Stimulated activated CD4-positive, alpha-beta T cell treated with anti-CD3 and anti-CD28 coated beads, Interleukin-2, amount 100 ng/mL, for 24 hours (primary cell): ENCODE measurements around the gene ZNF358.

ENCODE experiments used
- DNase-seq, 2 donors: peaks; one replicate each; pipeline ENCODE4 v3.0.0-alpha.2; 2020

The ZNF358 gene

DNA sequence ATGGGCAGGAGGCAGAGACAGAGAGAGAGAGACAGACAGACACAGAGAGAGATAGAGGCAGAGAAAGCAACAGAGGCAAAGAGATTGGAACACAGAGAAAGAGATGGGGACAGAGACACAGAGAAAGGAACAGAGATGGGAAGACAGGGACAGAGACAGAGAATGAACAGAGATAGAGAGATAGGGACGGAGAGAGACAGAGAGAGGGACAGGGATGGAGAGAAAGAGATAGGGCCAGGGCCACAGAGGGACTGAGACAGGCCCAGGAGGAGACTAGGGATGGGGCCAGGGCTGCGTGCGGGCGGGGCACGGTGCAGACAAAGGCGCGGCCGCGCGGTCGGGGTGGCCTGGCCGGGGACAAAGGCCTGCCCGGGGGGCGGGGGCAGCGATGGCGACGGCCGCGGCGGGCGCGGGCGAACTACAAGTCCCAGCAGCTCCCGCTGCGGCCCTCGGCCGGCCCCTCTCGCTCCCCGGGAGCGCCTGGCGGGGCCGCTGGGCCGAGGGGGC lies at the start of gene ZNF358:
Gene ZNF358 (plus strand): TSS at position 459 of the 507 bp plus-strand sequence. CDS start 3,140 bp downstream, outside the sequence.
- DNase-seq = peak in 1 of 2 donors; percentile 59

DNA sequence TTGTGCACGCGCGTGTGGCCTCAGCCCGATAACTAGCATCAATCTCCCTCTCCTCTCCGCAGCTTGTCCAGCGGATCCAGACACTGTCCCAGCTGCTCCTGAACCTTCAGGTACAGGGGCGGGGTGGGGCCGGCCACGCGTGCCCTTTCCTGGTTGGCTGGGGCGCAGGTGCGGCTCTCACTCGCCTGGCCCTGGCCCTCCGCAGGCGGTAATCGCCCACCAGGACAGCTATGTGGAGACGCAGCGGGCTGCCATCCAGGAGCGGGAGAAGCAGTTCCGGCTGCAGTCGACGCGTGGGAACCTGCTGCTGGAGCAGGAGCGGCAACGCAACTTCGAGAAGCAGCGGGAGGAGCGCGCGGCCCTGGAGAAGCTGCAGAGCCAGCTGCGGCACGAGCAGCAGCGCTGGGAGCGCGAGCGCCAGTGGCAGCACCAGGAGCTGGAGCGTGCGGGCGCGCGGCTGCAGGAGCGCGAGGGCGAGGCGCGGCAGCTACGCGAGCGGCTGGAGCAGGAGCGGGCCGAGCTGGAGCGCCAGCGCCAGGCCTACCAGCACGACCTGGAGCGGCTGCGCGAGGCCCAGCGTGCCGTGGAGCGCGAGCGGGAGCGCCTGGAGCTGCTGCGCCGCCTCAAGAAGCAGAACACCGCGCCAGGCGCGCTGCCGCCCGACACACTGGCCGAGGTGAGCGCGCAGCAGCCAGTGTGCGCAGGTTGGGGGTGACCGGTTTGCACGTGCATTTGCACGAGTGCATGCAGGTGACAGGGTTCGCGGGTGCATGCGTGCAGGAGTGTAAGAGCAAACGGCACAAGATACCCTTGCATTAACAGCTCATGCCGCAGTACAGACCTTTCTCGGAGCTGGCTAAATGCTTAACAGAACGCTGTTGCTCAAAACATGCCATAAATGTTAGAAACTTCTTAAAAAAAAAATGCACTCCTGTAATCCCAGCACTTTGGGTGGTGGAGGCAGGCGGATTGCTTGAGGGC lies 48.6 kb upstream of the ZNF358 start:
- DNase-seq = no peak

DNA sequence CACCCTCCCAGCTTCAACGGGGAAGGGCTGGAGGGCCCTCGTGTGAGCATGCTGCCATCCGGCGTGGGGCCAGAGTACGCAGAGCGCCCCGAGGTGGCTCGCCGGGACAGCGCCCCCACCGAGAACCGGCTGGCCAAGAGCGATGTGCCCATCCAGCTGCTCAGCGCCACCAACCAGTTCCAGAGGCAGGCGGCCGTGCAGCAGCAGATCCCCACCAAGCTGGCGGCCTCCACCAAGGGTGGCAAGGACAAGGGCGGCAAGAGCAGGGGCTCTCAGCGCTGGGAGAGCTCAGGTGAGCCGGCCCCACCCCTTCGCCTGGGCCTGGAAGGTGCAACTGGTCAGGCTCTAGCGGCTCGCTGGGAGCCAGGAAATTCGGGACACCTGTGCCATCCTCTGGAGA lies 47.1 kb upstream of the ZNF358 start:
- DNase-seq = no peak

GRCh38 chr19:7469669-7470285 lies 46.1 kb upstream of the ZNF358 start:
- DNase-seq = no peak

DNA sequence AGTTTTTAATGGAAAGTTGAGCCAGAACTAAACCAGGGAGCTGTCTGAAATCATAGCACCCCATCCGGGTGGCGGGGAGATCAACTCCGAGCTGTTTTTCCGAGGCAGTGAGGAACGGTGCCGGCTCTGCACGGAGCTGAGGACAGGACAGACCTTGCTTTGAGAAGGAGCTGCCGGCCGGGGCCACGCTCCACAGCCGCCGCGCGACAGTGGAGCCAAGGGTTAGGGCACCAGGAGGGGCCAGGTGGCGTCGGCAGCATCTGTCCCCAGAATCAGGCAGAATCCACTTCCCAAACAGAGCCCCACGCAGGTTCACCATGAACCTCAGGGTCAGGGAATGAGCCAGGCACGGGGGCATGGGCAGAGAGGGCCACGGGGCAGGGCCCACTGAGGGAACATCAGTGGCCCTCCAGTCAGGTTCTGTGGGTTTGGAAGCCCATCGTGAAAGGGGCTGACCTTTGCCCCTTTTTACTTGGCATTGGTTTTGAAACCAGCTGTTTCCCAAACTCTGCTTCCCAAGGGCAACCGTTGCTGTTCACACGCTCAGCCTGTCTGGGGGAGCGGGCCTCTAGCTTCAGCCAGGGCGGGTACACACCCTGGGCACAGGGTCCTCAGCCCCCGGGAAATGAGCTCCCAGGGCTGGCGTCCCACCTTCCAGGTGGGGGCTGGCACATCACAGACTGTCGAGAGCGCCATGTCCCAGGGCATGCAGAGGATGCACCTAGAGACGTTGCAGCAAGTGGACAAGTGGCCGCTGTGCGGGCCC lies 45.2 kb upstream of the ZNF358 start:
- no peak for DNase-seq

DNA sequence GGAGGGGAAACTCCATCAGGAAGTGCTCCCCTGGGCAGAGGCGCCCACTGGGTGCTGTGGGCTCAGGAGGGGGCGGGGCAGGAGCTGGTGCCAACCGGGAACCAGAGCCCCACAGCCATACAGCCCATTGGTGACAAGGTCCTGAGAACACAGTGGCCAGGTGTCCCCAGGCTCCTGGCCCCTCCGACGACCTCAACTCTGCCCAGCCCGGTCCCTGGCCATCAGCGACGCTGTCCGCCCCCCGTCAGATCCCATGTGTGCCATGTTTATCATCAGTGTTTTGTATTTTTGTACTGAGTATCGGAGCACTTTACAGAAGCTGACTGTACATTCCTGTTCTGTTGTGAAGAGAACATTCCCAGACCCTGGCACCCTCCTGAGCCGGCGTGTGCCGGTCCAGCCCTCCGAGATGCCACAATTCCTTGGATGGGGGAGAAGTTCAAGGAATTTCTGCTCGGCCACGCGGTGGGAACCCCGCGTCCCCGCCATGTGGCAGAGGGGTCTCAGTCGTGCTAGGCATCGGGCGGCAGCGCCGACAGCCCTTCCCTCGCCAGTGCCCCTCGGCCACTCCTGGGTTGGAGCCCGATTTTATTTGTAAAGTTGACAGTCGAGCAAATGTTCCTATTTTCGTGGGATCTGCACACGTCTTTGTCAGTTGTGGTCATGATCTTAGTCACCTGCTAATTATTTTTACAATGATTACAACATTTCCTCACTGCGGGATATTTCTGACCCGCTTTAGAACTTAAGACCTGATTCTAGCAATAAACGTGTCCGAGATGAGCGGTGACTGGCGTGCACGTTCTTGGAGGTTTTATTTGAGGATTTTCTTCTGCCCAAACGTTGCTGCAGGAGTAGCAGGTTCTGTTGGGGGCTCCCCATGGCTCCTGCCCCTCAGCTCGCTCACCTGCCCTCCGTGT lies 43.9 kb upstream of the ZNF358 start:
- no peak for DNase-seq

- DNase-seq = no peak
Observed at GRCh38 chr19:7475665-7476064, 40.2 kb upstream of the ZNF358 start.

DNA sequence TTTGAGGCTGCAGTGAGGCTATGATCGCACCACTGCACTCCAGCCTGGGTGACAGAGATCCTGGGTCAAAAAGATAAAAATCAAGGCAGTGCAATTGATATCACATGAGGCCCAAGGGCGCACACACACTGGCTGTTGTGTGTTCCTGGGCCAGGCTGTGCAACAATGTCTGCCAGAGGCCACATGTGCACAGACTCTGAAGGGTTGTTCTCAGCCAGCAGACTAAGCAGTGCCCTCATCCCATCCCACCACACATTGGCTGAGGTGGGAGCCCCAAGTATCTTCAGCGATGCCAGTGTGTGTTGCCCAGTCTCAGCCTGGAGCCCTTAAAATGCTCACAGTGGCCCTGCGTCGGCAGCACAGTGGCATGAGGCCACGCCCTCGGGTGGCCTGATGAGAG lies 39.7 kb upstream of the ZNF358 start:
- DNase-seq = no peak

DNA sequence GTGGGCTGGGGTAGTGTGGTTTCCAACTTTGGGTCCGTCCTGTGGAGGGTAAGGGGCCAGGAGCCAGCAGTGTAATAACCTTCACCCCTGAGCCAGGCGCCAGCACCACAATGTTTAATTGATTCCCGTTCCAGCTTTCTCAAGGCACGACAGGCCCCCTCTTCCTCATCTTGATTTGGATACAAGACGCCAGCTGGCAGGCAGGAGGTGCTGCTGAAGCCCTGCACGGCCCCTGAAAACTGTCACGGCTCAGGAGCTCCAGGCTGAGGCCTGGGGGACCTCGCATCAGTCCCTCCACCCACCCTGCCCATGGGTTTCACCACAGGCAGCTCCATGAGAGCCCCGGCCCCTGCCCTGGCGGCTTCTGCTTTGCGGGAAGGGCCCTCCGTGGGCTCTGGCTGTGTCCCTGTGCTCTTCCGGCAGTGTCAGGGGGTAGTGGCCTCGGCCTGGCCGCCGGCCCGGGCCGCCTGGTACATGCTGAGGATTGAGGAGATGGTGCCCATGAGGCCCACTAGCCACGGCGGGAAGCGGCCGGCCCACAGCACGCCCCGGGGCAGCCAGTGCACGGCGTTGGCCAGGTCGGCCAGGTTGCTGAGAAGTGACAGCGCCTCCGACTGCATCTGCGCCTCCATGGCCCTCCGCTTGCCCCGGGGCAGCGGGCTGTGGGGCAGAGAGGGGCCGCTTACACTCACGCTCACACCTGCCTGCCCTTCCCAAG lies 39.0 kb upstream of the ZNF358 start:
- DNase-seq = no peak

DNA sequence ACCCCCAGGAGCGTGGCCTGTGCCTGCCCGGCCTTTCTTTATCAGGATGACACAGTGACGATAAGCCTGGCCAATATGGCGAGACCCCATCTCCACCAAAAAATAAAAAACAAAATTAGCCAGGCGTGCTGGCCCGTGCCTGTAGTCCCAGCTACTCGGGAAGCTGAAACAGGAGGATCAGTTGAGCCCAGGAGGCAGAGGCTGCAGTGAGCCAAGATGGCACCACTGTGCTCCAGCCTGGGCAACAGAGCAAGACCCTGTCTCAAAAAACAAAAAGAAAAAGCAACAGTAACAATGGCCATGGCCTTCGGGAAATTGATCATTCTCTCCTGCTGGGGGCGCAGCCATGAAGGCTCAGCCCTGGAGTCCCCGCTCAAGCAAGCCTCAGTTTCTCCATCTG lies 38.1 kb upstream of the ZNF358 start:
- DNase-seq = no peak

DNA sequence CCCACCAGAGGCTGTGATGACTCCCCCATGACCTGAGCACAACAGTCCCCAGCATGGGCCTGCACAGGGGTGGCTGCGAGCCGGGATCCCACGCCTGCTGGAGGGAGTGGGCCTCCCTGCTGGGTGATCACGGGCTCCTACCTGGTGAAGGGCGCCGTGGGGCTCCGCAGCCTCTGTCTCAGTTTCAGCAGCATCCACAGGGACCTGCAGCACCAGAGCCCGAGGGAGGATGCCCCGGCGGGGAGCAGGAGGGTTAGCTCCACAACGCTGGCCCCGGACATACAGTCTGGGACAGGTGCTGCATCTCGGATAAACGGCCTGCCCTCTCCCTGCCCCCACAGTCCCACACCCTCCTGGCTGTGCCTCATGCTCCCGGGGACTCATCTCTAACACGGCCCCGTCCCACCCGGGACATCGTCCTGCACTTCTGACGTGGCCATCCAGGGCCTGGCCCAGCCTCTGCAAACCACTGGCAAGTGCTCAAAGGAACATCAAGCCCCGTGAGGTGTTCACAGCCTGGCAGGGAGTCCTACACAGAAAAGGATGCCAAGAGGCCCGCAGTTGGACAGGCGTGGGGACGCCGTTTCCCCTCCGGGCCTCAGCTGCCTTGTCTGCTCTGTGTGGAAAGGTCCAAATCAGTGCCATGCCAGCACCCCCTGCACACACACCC lies 37.6 kb upstream of the ZNF358 start:
- no peak for DNase-seq

DNA sequence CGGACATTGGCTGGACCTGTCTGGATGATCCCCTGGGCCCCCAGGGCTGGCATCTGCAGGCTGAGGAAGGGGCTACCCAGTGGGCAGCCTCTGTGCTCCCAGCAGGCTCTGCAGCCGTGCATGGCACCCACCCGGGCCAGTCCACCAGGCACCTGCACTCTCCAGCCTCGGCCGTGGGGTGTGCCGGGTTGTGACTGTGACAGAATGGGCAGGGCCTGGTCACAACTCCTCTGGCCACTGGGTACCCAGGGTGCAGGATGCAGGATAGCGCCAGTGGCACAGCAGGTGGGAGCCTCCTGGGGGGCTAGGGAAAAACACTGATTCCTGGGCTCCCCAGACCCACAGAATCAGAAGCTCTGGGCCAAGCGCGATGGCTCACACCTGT lies 37.1 kb upstream of the ZNF358 start:
- DNase-seq = no peak

GRCh38 chr19:7480222-7480969 lies 35.5 kb upstream of the ZNF358 start:
- DNase-seq = no peak

DNA sequence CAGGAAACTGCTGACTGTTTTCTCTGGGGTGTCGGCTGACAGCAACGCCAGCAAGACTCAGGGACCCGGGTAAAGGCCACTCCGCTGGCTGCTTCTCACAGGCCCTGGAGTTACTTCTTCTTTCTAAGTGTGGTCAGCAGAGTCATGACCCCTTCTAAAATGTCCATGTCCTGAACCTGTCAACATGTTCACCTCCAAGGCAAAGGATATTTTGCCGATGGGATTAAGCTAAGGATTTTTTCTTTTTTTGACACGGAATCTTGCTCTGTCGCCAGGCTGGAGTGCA lies 35.0 kb upstream of the ZNF358 start:
- no peak for DNase-seq

DNA sequence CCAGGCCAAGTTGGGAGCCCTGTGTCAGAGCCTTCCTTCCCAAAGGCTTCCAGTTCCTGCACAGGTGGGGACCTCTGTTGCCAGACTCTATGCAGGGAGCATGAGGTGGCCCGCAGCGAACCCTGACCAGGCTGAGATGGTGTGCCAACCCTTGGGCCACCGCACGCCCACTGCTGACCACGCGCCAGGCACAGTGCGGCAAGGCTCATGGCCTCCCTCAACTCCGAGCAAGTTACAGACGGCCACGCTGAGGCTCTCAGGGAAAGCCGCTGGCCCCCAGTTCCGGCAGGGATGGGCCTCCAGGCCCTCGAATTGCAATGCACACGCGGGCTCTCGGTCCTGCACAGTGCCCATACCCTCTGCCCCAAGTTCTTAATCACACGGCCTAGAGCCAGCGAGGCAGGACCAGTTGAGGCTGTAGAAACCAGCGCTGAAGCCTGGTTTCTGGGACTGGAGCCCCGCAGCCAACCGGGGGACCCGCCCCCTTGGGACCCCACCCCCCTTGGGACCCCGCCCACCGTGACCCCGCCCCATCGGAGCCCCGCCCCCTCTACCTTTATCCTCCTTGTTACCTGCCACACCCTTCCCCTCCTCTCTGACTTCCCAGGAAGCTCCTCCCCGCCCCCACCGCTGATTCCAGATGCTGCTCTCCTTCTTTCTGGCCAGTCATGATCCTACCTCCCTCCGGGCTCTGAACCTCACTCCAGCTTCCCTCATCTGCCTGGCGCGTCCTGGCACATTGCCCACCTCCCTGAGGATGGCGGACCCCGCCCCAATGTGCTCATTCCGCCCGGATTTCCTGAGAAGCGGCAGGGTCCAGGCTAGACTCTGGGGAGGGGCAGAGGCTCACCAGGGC lies 33.1 kb upstream of the ZNF358 start:
- no peak for DNase-seq

- DNase-seq = no peak
Observed at GRCh38 chr19:7483720-7484201, 32.1 kb upstream of the ZNF358 start.

DNA sequence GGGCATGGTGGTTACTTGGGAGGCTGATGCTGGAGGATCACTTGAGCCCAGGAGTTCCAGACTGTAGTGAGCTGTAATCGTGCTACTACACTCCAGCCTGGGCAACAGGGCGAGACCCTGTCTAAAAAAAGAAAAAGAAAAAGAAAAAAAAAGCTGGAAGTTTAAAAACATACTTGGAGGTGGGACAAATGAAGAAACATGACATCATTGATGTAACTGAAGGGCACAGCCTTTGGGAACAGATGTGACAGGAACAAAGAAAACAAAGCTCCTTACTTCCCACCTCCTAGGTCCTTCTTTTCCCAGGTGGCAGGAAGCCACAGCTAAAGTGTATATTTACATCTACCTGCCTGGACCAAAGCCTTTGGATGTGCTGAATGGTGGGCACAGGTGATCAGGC lies 29.0 kb upstream of the ZNF358 start:
- DNase-seq = no peak

- DNase-seq = peak; percentile 92 to 95
Observed at GRCh38 chr19:7488736-7489353, 27.1 kb upstream of the ZNF358 start, which contains the start of gene PEX11G. Gene PEX11G, minus strand, starts transcription at chr19:7489035. Its CDS starts 25 bp downstream, at chr19:7489010.
